DND-41 (cell line): ENCODE data around the gene VPS35L.

Source experiments
- ATAC-seq: fragments of 200-7000 bp; cut with Tn5 transposase; 3 replicates; pipeline ENCODE4 v1.9.1; 2021; ENCODE audit warnings: low read depth; ENCODE audit not compliant: insufficient read depth
- DNase-seq: peaks from one replicate; pipeline ENCODE4 v3.0.0-alpha.2; 2020
- H2AFZ ChIP-seq: 2 replicates; pipeline ENCODE4 v1.6.0; 2012; ENCODE audit warnings: low read depth, low read length
- H3K27ac ChIP-seq: 2 replicates; pipeline ENCODE4 v1.5.1; 2012; ENCODE audit warnings: low read length, inconsistent platforms
- H3K27me3 ChIP-seq: fragments of 200-600 bp; sonication (generic); 2 replicates; pipeline ENCODE4 v1.6.0; 2012; ENCODE audit warnings: low read length, mild to moderate bottlenecking, inconsistent platforms; ENCODE audit not compliant: insufficient read depth, poor library complexity
- H3K36me3 ChIP-seq: 2 replicates; pipeline ENCODE4 v1.5.1; 2012; ENCODE audit warnings: low read length, inconsistent platforms; ENCODE audit not compliant: insufficient read depth
- H3K4me1 ChIP-seq: 2 replicates; pipeline ENCODE4 v1.5.1; 2012; ENCODE audit warnings: mild to moderate bottlenecking, low read length; ENCODE audit not compliant: insufficient read depth
- H3K4me2 ChIP-seq: 2 replicates; pipeline ENCODE4 v1.6.0; 2012; ENCODE audit warnings: mild to moderate bottlenecking, moderate library complexity, low read length, inconsistent platforms; ENCODE audit not compliant: insufficient read depth
- H3K4me3 ChIP-seq, 2 experiments: fragments of 200-600 bp in 1 of 2; shearing (Covaris generic) in 1 of 2; 2 replicates each; pipeline ENCODE4 v1.5.1; 2012 to 2016; ENCODE audit warnings: inconsistent platforms in 2 of 2, low read length in 2 of 2, mild to moderate bottlenecking in 2 of 2, low read depth in 1 of 2, moderate library complexity in 1 of 2
- H3K79me2 ChIP-seq: 2 replicates; pipeline ENCODE4 v1.6.0; 2012; ENCODE audit warnings: low read length, inconsistent platforms; ENCODE audit not compliant: insufficient read depth
- H3K9ac ChIP-seq: 2 replicates; pipeline ENCODE4 v1.6.0; 2012; ENCODE audit warnings: low read depth, mild to moderate bottlenecking, inconsistent platforms, low read length, moderate library complexity
- H3K9me3 ChIP-seq: 2 replicates; pipeline ENCODE4 v1.5.1; 2012; ENCODE audit warnings: low read length, moderate library complexity, mild to moderate bottlenecking, inconsistent platforms; ENCODE audit not compliant: insufficient read depth, severe bottlenecking
- H4K20me1 ChIP-seq: 2 replicates; pipeline ENCODE4 v1.6.0; 2012; ENCODE audit warnings: low read length; ENCODE audit not compliant: insufficient read depth
- CTCF ChIP-seq: IDR thresholded peaks from 2 replicates; pipeline ENCODE4 v1.5.1; 2012; ENCODE audit warnings: borderline replicate concordance, low read length, moderate library complexity, mild to moderate bottlenecking; ENCODE audit not compliant: poor library complexity, severe bottlenecking; ENCODE audit errors: extremely low read depth
- EZH2 ChIP-seq: IDR thresholded peaks from 3 replicates; pipeline ENCODE4 v1.6.1; 2012; ENCODE audit warnings: borderline replicate concordance, low read depth, mild to moderate bottlenecking, moderate library complexity, low read length, inconsistent platforms; ENCODE audit not compliant: severe bottlenecking

The VPS35L gene

DNA sequence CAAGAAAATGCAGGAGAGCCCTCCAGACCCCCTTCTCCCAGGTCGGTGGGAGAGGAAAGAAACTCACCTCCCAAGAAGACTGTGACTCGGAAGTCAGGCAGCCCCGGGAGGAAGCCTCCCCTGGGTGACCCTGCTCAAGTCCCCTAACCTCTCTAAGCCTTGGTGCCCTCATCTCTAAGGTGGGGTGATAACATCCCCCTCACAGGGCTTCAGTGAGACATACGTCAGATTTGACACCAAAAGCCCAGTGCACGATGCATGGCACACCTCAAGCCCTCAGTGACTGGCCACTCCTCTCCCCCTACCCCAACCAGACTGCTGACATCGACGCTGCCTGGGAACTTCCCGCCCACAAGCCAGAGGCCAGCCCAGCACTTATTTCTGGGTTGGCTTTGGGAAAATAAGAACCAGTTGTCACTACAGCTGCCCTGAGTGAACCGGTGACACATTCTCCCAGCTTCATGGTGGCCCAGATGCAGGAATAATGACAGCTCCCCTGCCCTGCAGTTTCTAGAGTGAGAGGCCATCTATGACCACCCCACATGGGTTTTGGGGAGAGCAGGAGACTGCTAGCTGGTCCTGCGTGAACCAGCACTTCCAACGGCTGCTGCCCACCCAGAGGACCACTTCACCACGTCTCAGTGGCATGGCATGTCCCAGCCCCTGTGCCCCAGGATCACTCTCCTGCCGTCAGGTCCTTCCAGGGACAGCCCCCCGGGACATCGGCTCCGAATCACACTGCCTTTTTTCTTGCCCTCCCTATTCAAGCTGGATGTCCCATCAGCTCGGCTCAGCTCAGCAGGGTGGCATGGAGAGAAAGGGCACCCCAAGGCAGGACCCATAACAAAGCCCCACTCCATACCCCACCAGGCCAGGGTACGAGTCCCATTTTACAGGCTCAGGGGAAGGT is 153.0 kb downstream of the VPS35L start:
- H3K9ac ChIP-seq = no peak overlapping the region
- peaks cover 99% of the 10 kb centered on the region for H3K36me3 ChIP-seq
- no peak overlapping the region for H3K4me3 ChIP-seq
- no peaks in the 10 kb centered on the region for H3K9me3 ChIP-seq
- ATAC-seq (no peak), DNase-seq (no peak)
- H4K20me1 ChIP-seq = peaks cover 89% of the 10 kb centered on the region
- no peaks in the 10 kb centered on the region for H3K4me1 ChIP-seq
- no peaks in the 10 kb centered on the region for H3K27me3 ChIP-seq
- peaks cover 28% of the 10 kb centered on the region for H3K79me2 ChIP-seq
- no peak overlapping the region for H3K4me2 ChIP-seq
- no peak overlapping the region for H3K27ac ChIP-seq
- no peak overlapping the region for H2AFZ ChIP-seq
- TF ChIP-seq EZH2 (no peak), CTCF (no peak)

DNA sequence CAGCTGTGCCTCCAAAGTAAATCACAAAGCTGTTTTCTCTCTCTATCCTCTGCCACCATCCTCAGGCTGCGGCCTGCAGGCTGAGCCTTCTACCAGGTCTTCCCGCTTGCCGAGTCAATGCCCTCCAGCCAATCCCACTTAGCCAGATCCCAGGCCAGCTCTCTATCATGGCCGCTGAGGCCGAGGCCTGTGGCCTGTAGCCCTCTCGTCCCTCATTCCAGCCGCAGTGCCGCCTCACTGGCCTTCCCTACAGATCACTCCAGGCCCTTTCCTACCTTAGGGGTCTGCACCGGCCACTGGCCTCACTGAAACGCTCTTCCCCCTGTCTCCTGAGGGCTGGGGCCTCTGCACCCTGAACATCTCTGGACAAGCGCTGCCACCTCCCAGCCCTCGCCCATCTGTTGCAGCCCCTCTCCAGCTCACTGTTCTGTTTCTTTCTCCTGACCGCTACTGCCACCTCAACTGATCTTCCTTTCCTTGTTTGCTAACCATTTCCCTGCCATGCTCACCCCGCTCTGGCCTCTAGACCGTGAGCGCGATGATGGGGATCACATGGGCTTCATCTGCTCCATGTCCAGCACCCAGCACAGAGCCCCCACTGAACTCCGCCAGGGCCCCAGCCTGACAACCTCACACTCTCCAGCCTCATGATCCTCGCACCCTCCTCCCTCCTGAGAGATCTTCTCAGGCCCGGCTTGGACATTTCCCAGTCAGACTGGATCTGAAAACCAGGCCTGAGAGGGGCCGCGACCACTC is 154.1 kb downstream of the VPS35L start:
- Histone ChIP-seq H3K4me3 (no peak overlapping the region), H2AFZ (no peak overlapping the region), H3K27ac (no peak overlapping the region), H3K36me3 (peaks cover 99% of the 10 kb centered on the region), H3K27me3 (no peaks in the 10 kb centered on the region), H3K4me1 (no peaks in the 10 kb centered on the region), H4K20me1 (peaks cover 86% of the 10 kb centered on the region), H3K9ac (no peak overlapping the region), H3K4me2 (no peak overlapping the region), H3K79me2 (peaks cover 36% of the 10 kb centered on the region), H3K9me3 (no peaks in the 10 kb centered on the region)
- DNase-seq = no peak
- no peak for ATAC-seq
- TF ChIP-seq CTCF (no peak), EZH2 (no peak)

GRCh38 chr16:19710191-19710908 is 154.8 kb downstream of the VPS35L start:
- H3K27me3 ChIP-seq = no peaks in the 10 kb centered on the region
- H3K9ac ChIP-seq = no peak overlapping the region
- H4K20me1 ChIP-seq = peaks cover 80% of the 10 kb centered on the region
- peaks cover 96% of the 10 kb centered on the region for H3K36me3 ChIP-seq
- H3K4me3 ChIP-seq = no peak overlapping the region
- no peak overlapping the region for H3K4me2 ChIP-seq
- no peak overlapping the region for H3K27ac ChIP-seq
- no peak for TF ChIP-seq EZH2
- no peak for TF ChIP-seq CTCF
- no peak for DNase-seq
- peaks cover 44% of the 10 kb centered on the region for H3K79me2 ChIP-seq
- H2AFZ ChIP-seq = no peak overlapping the region
- no peaks in the 10 kb centered on the region for H3K4me1 ChIP-seq
- no peaks in the 10 kb centered on the region for H3K9me3 ChIP-seq
- no peak for ATAC-seq
